ENCODE measurements around the gene CAMK1D.
"Not testable (repeated sequence)": the region's sequence is repeated elsewhere in the genome, so short reads cannot be mapped to it uniquely, and the experiment has no call there.

CAMK1D gene

DNA sequence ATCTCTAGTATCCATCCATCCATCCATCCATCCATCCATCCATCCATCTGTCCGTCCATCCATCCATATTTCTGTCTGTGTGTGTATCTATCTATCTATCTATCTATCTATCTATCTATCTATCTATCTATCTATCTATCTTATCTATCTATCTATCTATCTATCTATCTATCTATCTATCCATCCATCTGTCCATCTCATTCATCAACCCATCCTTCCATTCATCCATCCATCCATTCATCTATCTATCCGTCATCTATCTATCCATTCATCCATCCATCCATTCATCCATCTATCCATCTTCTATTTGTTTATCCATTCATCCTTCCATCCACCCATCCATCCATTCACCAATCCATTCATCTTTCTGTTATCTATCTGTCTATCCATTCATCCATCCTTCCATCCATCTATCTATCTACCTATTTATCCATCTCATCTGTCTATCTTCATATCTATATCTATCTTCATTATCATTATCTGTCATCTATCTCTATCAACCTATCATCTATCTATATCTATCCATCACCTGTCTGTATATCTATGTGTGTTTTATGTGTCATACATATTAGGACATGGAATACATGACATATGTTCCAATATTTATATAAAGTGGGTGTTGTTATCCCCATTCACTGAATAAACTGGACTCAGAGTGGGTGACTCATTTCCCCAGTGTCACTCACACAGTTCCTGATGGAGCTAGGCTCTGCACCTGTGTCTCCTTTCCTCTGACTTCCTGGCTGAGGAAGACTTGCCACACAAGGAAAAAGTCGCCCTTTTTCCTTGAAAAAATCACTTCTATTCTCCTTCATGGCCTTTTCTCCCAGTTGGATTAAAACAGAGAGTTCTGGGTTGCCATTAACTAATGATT, 452.1 kb downstream of the CAMK1D start:
- no peak for DNase-seq (ENCODE audit: low read depth)
- H3K4me3 ChIP-seq (ENCODE audit: low read depth, low read length) = no peak overlapping the region

DNA sequence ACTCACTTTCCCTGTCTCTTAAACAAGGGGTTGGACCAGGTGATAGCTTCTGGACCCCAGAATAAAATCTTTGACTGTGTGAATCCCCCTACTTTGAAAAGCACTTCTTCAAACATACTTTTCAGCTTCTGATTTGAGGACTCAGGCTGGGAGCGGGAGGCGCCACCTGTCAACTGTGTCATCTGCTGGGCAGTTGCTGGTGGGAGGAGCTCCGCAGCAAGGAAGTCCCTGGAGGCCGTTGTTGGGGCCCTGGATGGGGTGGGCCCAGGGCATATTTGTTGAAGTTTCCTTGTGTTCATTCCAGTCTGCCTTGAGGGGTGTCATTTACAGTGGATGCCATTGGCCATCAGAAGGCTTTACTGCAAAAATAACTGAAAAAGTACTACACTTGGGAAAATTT, 454.4 kb downstream of the CAMK1D start:
- no peak for DNase-seq (ENCODE audit: low read depth)
- H3K4me3 ChIP-seq (ENCODE audit: low read depth, low read length) = no peak overlapping the region

DNA sequence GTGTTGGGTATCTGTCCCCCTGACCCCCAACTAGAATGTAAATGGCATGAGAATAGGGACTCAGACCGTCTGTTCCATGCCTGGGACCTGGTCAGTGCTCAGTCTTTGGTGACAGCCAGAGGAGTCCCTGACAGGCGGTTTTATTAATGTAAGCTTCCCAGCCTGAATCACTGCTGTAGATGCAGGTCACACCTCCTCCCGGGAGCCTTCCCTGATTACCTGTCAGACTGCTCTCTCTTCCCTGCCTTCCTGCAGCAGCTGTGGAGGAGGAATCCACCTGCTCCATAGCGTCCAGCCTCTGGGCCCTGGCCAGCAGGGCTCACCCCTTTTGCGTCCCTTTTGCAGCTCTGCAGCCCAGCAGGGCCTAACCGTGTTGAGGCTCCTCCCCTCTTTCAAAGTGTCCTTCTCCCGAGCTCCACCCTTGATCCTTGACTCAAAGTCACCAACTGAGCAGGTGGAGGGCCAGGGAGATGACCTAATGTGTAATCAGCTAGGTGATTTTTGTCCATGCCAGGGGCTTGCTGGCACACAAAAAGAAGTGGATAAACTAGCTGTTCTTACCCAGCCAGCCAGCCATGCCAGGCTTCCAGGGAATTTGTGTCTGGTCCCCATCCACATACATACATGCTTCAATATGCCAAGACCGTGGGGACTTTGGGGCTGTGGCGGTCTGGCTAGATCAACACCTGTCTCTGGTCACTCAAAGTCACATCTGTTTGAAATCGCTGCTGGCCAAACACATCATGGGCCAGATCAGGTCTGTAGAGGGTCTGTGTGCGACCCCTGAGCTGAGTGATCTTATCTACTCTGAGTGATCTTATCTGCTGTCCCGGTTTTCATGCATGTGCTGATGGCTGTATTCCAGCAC, 457.1 kb downstream of the CAMK1D start:
- no peak for DNase-seq (ENCODE audit: low read depth)
- H3K4me3 ChIP-seq (ENCODE audit: low read depth, low read length) = no peak overlapping the region

DNA sequence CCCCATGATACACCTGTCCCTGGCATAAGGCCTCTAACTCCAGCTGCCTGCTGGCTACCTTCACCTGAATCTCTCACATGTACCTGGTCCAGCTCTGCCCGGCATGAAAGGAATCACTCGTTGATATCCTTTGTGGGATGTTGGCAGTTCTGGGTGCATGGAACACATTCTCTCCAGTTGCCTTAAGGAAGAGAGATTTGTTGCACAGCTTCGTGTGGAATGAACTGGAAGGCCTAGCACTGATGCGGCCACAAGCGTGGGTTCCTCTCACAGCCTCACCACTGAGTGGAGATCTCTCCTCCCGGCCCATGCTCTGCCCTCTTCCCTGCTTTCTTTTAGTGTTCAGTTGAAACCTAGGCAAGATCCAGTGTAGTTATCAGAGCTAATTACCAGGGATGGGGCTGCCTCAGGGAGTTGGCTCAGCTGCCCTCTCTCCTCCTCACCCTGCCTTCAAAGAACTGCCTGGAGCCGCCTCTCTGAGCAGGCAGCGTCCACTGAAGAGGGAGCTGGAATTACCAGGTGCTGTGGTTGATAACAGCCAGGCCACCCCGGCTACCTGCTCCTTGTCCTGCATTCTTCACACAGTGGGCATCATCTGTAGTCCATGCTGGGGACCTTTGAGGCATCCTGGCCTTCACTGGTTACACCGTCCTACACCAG, 457.9 kb downstream of the CAMK1D start:
- H3K4me3 ChIP-seq (ENCODE audit: low read depth, low read length) = no peak overlapping the region
- no peak for DNase-seq (ENCODE audit: low read depth)

DNA sequence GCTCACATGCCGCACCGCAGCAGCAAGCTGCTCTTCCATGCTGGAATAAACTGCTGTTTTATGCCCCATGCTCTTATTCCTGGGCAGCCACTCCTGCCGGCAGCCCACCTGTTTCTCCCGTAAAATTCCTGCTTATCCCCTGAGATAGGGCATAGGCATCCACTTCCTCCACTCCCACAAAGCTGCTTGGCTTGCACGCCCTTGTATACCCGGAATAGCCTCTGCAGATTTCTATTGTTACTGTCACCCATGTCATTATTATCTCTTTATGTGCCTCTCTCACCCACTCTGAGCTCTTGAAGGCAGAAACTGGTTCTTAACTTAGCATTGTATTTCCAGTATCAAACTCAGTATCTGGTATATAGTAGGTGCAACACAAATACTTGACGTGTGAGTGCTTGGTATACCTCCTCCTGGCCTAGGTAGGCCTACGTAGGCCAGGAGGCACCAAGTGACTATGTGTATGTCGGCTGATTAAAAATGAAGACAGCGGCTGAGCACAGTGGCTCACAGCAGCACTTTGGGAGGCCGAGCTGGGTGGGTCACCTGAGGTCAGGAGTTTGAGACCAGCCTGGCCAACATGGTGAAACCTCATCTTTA, 458.8 kb downstream of the CAMK1D start:
- DNase-seq (ENCODE audit: low read depth) = no peak
- no peak overlapping the region for H3K4me3 ChIP-seq (ENCODE audit: low read depth, low read length)

DNA sequence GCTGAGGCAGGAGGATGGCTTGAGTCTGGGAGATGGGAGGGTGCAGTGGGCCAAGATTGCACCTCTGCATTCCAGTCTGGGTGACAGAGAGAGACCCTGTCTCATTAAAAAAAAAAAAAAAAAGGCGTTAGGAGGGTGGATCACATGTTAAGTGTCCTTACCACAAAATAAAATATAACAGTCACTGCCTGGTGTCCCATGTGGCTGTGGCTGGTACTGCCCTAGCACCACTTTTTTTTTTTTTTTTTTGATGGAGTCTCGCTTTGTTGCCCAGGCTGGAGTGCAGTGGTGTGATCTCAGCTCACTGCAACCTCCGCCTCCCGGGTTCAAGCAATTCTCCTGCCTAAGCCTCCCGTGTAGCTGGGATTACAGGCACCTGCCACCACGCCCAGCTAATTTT, 460.7 kb downstream of the CAMK1D start:
- not testable (repeated sequence) for H3K4me3 ChIP-seq (ENCODE audit: low read depth, low read length); DNase-seq (ENCODE audit: low read depth)

DNA sequence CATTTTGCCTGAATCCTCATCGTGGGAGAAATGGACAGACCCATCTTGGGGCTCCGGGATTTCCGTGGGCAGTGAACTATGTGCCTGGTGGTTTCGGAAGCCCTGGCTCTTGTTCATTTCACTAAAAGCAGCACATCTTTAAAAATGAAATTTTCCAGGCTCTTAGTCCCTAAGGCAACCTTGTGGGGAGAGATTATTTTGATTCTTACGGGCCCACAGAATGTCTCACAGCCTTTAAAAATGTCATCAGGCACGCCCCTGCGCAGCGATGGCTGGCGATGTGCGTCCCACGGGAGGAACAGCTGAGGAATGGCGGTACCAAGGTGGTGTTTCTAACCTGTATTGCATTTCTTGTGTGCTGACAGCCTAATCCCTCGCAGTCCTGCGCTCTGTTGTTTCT, 462.5 kb downstream of the CAMK1D start:
- DNase-seq (ENCODE audit: low read depth) = no peak
- H3K4me3 ChIP-seq (ENCODE audit: low read depth, low read length) = no peak overlapping the region

DNA sequence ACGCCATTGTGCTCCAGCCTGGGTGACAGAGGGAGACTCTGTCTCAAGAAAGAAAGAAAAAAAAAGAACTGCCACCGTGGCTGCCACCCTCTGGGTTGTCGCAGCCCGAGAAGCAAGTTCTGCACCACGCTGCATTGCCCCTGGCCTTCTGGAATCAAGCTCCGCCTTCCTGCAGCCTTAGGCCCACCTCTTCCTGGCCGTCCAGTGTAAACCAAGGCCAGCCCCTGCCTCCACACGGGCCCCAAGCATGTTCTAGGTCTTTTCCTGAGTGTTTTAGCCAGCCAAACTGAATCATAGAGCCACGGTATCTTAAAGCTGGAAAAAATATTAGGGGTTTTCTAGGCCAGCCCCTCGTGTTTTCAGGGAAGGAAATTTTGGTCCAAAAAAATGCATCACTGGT, 463.2 kb downstream of the CAMK1D start:
- DNase-seq (ENCODE audit: low read depth) = no peak
- H3K4me3 ChIP-seq (ENCODE audit: low read depth, low read length) = no peak overlapping the region

DNA sequence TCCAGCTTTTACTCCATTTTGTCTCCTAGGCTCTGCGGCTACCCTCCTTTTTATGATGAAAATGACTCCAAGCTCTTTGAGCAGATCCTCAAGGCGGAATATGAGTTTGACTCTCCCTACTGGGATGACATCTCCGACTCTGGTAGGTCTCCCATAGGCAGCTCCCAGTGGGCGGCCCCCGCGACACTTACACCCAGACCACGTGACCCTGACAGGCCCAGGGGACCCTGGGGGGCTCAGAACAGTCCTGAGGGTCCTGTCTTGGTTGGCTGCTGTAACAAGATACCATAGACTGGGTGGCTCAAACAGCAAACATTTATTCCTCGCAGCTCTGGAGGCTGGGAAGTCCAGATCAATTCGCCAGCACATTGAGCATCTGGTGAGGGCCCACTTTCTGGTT, 464.8 kb downstream of the CAMK1D start:
- no peak for DNase-seq (ENCODE audit: low read depth)
- no peak overlapping the region for H3K4me3 ChIP-seq (ENCODE audit: low read depth, low read length)

DNA sequence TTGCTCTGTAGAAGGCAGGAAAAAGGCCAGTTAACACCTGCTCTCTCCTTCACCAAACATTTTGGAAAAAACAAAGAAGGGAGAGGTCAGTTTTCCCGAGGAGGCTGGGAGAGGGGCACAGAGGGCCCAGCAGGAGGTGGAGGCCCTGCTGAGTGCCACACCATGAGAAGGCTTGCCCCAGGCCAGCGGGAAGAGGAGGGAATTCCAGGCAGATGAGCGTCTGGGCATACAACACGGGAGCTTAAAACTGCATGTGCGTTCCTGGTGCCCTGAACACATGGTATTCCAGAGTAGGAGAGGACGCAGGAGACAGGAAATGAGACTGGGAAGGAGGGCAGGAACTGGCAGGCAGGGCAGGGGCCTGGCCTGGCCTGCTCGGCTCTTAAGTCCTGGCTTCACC, 469.7 kb downstream of the CAMK1D start:
- DNase-seq (ENCODE audit: low read depth) = no peak
- no peak overlapping the region for H3K4me3 ChIP-seq (ENCODE audit: low read depth, low read length)

DNA sequence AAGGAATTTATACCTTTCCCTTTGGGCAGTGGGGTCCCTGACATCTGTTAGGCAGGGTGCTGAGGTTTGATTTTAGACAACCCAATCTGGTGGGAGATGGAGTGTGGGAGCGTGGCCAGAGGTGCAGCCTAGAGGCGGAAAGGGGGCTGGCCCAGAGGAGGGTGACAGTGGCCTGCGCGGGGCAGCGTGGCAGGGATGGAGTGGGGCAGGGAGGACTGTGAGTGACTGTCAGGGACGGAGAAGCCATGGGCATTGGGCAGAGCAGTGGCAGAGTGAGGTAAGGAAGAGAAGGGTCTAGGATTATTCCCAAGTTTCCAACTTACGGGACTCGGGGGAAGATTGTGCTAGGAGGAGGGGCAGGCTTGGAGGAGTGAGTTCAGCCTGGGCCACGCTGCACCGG, 470.3 kb downstream of the CAMK1D start:
- DNase-seq (ENCODE audit: low read depth) = no peak
- H3K4me3 ChIP-seq (ENCODE audit: low read depth, low read length) = no peak overlapping the region

DNA sequence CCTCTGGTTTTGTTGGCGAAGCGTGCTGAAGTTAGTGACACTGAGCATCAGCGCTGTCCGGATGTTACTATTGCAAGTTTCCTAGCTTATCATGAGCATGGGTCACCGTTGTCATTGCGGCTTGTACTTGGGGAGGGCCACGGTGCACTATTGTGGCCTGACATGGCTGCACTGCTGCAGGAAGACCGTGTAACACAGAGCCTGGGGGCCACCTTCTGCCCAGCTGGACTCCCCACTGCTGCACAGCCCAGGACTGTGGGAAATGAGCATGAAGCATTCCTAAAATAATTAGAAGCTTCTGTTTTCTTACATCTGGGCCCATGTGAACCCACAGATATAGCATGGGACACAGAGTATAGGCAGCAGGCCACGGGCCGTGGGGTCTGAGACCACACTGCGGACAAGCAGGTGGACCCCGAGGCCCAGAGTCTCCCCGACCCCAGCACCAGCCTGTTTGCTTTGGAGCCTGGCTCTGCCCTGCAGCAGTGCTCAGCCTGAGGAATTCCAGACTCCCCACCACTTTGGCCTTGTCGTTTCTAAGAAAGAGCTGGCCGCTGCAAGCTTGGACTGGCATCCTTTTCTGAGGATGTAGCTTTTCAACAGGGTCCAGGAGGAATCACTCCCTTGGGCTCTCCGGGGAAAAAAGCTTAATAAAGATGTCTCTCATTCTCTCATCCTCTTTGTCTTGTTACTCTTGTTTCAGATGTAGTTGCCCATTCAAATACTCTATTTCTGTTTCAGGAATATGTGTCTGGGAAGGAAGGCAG, 473.0 kb downstream of the CAMK1D start:
- no peak for DNase-seq (ENCODE audit: low read depth)

DNA sequence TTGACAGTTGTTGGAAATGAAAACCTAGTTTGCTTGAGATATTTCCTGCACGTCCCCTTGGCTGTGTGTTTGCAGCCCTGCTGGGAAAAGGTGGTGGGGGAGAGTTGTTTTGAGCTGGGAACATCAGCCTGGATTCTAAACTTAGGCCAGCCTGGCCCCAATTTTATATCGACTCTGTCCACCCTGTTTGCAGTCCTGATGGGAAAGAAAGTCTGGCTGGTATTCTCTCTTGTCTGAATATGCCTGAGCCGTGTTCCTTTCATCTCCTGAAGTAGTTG, 473.5 kb downstream of the CAMK1D start:
- DNase-seq (ENCODE audit: low read depth) = no peak
- H3K4me3 ChIP-seq (ENCODE audit: low read depth, low read length) = no peak overlapping the region

More for the DNA sequence above, 473.0 kb downstream of the CAMK1D start:
- no peak overlapping the region for H3K4me3 ChIP-seq (ENCODE audit: low read depth, low read length)

DNA sequence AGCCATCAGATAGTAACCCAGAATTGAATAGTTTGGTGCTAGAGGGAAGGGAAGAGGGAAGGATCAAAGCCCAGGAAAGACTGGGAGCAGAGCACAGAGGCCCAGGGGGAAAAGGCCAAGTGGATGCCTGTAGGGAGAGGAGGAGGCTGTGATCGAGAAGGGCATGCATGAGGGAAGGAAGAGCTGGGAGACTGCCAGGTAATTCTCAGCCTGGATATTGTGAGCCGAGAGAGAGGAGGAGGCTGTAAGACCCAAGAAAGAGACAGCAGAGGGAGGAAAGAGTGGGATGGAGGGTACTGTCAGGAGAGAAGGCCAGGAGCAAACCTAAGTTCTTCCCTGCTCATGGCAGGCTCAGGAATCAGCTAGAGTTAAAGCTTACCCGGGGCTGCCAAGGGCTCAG, 474.0 kb downstream of the CAMK1D start:
- no peak overlapping the region for H3K4me3 ChIP-seq (ENCODE audit: low read depth, low read length)
- no peak for DNase-seq (ENCODE audit: low read depth)

DNA sequence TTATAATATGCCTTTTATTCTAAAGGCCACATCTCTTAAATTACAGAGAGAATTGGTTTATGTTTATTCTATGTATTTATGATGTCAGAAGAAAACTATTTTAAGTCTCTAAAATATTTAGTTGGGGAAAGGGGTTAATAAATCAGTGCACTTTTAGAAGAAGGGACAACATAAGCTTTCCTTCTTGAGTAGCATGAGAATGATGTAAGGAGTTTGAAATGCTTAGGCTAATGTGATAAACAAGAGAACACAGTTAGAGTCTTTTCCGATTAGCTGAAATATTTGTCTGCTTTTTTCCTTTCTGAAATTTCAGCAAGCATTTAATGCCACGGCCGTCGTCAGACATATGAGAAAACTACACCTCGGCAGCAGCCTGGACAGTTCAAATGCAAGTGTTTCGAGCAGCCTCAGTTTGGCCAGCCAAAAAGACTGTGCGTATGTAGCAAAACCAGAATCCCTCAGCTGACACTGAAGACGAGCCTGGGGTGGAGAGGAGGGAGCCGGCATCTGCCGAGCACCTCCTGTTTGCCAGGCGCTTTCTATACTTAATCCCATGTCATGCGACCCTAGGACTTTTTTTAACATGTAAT, 476.0 kb downstream of the CAMK1D start:
- DNase-seq (ENCODE audit: low read depth) = no peak
- H3K4me3 ChIP-seq (ENCODE audit: low read depth, low read length) = no peak overlapping the region

DNA sequence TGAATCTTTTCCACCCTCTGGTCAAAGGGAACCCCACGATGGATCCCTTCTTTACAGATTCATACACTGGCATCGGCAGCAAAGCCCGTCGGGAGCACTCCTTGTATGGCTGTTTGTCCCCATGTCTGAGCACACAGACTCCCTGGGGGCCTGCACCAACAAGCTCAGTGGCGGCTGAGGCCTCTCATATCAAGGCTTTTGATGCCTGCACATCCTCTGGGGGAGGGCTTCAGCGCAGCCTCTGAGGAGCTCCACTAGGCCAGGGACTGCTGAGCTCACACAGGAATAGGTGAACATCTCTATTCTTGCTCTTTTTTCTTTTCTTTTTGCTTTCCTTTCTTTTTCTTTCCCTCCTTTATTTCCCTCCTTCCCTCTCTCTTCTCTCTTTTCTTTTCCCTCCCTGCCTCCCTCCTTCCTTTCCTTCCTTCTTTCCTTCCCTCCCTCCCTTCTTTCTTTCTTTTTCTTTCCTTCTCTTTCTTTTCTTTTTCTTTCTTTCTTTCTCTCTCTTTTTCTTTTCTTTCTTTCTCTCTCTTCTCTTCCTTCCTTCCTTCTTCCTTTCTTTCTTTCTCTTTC, 477.5 kb downstream of the CAMK1D start:
- H3K4me3 ChIP-seq (ENCODE audit: low read depth, low read length) = no peak overlapping the region
- no peak for DNase-seq (ENCODE audit: low read depth)

DNA sequence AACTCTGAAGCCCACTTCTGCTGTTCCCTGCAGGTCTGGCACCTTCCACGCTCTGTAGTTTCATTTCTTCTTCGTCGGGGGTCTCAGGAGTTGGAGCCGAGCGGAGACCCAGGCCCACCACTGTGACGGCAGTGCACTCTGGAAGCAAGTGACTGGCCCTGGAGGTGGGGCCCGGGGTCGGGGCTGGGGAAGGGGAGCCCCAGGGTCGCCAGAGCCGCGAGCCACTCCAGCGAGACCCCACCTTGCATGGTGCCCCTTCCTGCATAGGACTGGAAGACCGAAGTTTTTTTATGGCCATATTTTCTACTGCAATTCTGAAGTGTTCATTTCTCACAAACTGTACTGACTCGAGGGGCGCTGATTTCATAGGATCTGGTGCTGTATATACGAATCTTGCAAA, 479.4 kb downstream of the CAMK1D start:
- no peak for DNase-seq (ENCODE audit: low read depth)
- H3K4me3 ChIP-seq (ENCODE audit: low read depth, low read length) = no peak overlapping the region

DNA sequence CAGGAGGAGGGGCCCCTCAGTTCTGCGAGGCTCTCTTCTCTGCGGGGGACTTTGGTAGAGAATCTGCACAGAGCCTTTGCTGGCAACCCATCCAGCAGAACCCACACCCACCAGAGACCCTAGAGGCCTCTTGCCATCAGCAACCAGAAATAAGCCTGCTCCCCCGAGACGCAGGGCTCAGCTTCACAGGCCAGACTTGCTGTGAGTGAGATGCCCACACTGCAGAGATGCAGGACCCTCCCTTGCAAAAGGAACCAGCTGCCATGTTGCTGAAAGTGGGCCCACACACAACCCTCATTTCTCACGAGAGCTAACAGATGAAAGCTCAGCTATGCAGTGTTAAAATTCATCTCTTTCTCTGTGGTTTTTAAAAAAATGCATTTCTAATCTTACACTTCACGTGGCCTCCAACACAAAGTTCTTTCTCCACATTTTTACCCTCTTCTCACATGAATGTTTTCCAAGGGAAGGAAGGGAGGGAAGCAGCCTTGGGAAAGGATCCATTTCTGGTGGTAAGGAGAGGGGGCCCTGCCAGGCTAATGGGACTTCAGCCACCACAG, 480.6 kb downstream of the CAMK1D start:
- H3K4me3 ChIP-seq (ENCODE audit: low read depth, low read length) = no peak overlapping the region
- no peak for DNase-seq (ENCODE audit: low read depth)

Data from skeletal muscle cell (primary cell).